Prostate gland (tissue), 2 donors: ENCODE data around the gene SND1.

Experiments
- POLR2A ChIP-seq: fragments of 450-650 bp; IDR thresholded peaks from one replicate; pipeline ENCODE4 v1.6.1; 2016; ENCODE audit warnings: antibody characterized with exemption, mild to moderate bottlenecking
- TF ChIP-seq, protein P1 (sequence below), 4 experiments: fragments of 200-600 bp in 2 of 4; fragments of 450-650 bp in 2 of 4; sonication (generic) in 2 of 4; IDR thresholded peaks; 1 replicate in 3 of 4; 2 replicates in 1 of 4; pipeline ENCODE4 v1.5.1; 2016 to 2019; ENCODE audit warnings: antibody characterized with exemption in 4 of 4, mild to moderate bottlenecking in 2 of 4, moderate library complexity in 2 of 4

DNA sequence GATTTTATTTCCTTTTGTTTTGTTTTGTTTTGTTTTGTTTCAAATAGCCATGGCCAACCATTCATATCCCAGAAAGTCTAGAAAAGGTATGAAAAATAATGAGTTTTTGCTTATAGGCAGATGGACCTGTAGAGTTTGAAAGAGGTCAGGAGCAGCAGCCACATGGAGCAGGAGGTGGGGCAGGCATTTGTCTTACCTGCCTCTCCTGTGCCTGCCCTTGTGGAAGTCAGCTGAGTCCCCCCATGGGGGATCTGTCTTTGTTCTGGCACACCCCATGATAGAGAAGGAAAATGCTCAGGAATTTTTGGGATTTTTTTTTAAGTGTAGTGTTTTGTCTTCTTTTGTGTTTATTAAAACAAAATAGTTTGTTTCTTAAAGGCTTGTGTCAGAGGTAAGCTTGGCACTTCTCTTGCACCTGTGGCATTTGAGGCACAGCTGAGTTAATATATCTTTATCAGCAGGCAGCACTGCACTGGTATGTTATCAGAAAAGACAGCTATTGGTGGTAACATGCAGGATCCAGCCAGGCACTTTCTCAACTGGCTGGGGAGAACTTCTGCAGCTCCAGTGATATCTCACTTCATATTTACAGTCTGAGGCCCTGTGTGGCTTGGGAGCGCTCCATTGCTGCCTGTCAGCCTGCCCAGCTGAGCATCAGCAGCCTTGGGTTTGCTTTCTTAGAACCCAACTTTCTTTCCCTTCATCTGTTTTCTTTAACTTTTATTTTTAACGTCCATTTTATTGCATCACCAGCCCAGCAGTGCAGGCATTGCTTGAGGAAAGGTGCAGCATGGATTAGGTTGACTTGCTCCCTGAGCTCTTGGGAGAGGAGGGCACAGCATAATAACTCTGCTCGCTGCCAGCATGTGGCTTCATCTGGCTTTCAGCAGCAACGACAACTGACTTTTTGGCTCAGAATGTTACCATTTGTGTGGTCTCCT is 334.9 kb downstream of the SND1 start:
- TF ChIP-seq, protein P1, sequence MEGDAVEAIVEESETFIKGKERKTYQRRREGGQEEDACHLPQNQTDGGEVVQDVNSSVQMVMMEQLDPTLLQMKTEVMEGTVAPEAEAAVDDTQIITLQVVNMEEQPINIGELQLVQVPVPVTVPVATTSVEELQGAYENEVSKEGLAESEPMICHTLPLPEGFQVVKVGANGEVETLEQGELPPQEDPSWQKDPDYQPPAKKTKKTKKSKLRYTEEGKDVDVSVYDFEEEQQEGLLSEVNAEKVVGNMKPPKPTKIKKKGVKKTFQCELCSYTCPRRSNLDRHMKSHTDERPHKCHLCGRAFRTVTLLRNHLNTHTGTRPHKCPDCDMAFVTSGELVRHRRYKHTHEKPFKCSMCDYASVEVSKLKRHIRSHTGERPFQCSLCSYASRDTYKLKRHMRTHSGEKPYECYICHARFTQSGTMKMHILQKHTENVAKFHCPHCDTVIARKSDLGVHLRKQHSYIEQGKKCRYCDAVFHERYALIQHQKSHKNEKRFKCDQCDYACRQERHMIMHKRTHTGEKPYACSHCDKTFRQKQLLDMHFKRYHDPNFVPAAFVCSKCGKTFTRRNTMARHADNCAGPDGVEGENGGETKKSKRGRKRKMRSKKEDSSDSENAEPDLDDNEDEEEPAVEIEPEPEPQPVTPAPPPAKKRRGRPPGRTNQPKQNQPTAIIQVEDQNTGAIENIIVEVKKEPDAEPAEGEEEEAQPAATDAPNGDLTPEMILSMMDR (IDR thresholded peaks at IDR 0.05) = no peak
- no peak for TF ChIP-seq POLR2A
